Panc1 (cell line): ENCODE measurements around the gene EGFR.

Source experiments
- POLR2AphosphoS5 ChIP-seq: IDR thresholded peaks from 2 replicates; pipeline ENCODE4 v1.6.1; 2012; ENCODE audit warnings: mild to moderate bottlenecking, low read depth, low read length, moderate library complexity
- TF ChIP-seq, protein P1 (sequence below): fragments of 450-650 bp; IDR thresholded peaks from 2 replicates; pipeline ENCODE4 v1.5.1; 2017; ENCODE audit warnings: mild to moderate bottlenecking

DNA sequence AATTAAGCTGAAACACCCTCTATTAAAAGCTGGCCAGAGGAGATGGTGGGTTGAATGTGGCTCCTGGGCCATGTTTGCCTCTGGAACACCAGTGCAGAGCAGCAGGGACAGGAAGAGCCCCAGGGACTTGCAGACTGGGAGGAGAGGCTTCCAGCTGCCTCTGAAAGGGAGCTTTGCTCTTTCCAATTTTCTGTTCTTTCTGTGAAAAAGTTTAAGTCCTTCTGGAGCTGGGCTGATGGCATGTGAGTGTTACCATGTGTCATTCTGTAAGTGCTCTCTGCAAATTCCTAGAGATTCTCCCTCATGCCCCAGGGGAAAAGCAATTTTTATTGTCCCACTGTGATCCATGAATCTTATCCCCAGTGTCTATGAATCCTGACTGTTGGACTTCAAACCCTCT, 233.6 kb downstream of the EGFR start:
- TF ChIP-seq, protein P1, sequence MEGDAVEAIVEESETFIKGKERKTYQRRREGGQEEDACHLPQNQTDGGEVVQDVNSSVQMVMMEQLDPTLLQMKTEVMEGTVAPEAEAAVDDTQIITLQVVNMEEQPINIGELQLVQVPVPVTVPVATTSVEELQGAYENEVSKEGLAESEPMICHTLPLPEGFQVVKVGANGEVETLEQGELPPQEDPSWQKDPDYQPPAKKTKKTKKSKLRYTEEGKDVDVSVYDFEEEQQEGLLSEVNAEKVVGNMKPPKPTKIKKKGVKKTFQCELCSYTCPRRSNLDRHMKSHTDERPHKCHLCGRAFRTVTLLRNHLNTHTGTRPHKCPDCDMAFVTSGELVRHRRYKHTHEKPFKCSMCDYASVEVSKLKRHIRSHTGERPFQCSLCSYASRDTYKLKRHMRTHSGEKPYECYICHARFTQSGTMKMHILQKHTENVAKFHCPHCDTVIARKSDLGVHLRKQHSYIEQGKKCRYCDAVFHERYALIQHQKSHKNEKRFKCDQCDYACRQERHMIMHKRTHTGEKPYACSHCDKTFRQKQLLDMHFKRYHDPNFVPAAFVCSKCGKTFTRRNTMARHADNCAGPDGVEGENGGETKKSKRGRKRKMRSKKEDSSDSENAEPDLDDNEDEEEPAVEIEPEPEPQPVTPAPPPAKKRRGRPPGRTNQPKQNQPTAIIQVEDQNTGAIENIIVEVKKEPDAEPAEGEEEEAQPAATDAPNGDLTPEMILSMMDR: no peak
- TF ChIP-seq POLR2AphosphoS5: no peak
